GDM1 (cell line): Measurements from ENCODE around the gene ABCA1.
"Not testable (repeated sequence)": the region's sequence is repeated elsewhere in the genome, so short reads cannot be mapped to it uniquely, and the experiment has no call there.

Experiments
- DNase-seq: peaks from one replicate; lab custom pipeline; 2025; lab: John Stamatoyannopoulos, UW

ABCA1 gene

GRCh38 chr9:104950838-104951237 is 22.9 kb upstream of the ABCA1 start:
- DNase-seq = no peak

DNA sequence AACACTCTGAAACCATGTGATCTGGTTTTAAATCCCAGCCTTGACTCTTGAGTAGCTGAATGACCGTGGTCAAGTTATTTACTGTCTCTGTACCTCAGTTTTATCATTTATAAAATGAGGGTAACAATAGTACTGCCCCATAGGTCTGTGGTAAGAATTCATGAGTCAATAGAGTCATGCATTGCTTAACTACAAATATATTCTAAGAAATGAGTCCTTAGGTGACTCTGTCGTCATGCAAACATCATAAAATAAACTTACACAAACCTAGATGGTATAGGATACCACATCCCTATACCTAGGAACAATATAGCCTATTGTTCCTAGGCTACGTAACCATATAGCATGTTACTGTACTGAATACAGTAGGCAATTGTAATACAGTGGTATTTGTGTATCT is 20.3 kb upstream of the ABCA1 start:
- no peak for DNase-seq

DNA sequence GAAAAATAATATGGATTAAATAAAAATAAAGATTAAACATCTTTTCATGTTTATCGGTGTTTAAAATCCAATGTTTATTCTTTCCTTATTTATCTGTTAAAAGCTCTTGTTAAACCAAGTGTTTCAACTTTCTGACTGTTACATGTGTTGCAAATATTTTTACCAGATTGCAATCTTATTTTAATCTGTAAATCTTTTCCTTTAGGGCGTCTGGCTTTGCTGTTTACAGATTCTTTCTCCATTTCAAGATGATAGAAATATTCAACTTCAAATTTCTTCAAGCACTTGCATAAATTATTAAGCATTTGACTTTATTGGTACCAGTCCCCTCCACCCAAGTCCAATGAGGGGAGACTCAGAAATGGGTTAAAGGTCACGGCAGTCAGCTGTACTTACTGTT is 16.9 kb upstream of the ABCA1 start:
- DNase-seq = no peak

- DNase-seq = no peak
These were observed 16.4 kb upstream of the ABCA1 start for GRCh38 chr9:104944356-104944755.

DNA sequence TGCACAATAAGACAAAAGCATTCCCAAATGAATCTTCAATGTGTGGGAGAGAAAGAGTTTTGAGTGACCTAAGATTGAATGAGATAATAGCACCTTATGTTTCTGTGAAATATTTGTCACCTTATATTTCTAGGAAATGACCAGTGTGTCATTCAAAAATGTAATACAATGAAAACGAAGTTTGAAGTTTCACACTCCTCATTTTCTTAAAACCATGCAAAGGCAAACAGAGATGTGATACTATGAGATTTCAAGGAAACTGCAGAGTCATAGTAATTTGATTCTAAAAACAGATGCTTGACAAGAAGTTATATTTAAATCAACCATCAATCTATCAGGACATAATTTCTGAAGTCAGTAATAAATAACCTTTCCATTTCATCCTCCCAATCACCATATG is 13.6 kb upstream of the ABCA1 start:
- no peak for DNase-seq

DNA sequence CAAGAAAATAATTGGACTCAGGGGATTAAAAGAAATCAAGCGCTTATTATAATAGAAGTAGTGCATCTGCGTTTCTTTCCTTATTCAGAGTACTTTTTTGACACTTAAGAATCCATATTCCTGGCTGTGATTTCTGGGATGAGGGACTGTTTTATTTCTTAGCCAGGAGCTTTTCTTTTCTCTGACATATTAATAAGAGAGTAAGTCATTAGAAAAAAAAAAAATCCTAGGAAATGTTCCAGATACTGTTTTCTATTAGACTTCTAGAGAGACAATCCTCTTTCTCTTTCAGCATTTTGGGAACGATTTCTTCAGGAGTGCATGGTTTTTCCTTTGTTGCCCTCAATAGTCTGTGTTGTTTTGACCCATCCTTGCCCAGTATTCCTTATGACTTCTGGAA is 8.3 kb upstream of the ABCA1 start:
- no peak for DNase-seq

GRCh38 chr9:104935501-104935810 is 7.5 kb upstream of the ABCA1 start:
- not testable (repeated sequence) for DNase-seq

GRCh38 chr9:104934691-104935500 is 6.9 kb upstream of the ABCA1 start:
- DNase-seq = no peak

GRCh38 chr9:104933091-104933490 is 5.1 kb upstream of the ABCA1 start:
- not testable (repeated sequence) for DNase-seq

DNA sequence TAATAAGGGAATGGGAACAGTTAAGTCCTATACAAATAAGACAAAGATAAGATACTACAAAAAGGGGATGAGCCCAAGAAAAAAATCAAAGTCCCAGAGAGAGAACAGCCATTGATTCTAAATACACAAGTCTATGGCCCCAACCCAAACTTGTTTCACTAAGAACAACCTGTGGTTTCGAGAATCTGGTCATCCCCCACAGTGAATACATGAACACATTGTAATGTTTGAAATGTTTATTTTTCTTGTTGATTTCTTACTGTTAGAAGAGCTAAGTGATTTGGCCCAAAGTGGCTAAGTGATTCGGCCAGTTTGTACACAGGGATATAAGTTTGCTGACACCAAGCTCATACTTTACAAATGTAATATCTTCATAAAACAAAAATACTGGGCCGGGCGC is 3.3 kb upstream of the ABCA1 start:
- DNase-seq = no peak

DNA sequence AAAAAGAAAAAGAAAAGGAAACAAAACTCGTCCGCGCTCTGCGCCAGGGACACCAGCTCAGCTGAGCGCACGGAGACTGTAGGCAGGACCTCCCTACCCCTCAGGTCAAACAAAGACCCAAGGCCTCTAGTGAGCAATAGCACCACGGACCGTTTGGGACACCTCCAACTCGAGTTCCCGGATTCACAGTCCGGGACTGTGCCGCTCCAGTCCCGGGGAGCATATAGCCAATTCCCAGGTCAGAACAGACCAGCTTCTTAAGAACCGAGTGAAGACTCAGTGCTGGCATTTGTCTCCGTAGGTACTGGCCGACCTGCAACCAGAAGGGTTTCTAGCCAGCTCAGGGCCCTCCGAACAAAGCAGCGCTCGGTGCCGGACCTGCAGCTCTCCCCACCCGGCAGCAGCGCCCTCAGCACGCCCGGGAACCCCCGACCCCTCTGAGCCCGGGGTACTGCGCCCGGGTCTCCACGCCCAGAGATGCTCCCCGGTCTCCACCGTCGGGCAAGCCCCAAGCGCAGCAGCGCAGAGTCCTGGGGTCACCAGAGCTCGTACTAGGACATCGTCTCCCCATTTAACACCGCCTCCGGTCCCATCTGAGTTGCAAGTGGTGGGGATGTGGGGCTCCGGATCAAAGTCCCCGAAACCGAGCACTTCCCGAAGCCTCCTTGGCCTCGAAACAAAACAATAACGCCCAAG is 591 bp downstream of the ABCA1 start:
- DNase-seq = no peak

DNA sequence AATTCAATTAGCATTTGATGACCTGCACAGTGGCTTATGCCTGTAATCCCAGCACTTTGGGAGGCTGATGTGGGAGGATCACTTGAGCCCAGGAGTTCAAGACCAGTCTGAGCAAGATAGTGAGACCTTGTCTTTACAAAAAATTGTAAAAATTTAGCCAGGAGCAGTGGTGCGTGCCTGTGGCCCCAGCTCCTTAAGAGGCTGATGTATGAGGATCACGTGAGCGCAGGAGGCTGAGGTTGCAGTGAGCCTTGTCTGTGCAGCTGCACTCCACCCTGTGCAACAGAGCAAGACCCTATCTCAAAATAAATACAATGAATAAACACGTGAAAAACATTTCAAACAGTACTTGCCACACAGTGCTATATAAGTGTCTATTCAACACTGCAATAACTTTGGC is 4.2 kb downstream of the ABCA1 start:
- no peak for DNase-seq

DNA sequence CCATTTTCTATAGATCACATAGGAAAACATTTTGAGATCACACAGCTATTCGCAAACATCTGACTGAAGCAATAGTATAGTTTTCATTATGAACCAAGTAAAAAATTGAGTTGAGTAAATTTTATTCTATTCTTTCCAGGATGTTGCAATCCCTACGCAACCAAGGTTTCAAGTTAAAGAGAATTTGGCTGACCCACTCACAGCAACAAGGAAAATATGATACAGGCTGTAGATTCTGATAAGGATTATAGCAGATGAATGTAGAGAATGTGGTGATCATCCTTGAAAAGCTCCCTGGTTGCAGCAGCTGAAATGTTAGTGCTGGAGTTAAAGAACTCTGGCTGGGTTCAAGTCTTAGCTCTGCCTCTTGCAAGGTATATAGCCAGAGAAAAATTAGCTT is 4.7 kb downstream of the ABCA1 start:
- no peak for DNase-seq

GRCh38 chr9:104922748-104923147 is 5.2 kb downstream of the ABCA1 start:
- not testable (repeated sequence) for DNase-seq

- DNase-seq = no peak
These were observed 6.8 kb downstream of the ABCA1 start for GRCh38 chr9:104921067-104921741.

GRCh38 chr9:104915753-104916152 is 12.2 kb downstream of the ABCA1 start:
- no peak for DNase-seq

DNA sequence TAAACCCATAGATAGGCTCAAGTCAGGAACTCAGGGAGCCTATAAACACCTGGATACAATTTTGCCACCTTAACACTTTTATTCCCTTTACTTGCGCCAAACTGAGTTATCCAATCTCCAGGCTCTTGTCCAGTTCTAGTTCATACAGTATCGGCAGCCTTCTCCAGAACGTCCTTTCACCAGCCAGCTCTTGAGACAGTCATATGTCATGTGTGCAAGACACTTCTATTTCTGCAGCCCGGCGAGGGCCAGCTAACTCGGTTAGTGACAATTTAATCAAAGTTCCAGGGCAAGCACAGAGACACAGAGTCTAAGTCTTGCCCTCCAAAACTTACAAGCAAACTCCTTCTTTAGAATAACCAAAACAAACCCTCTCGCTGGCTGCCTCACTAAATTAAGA is 12.9 kb downstream of the ABCA1 start:
- DNase-seq = no peak

DNA sequence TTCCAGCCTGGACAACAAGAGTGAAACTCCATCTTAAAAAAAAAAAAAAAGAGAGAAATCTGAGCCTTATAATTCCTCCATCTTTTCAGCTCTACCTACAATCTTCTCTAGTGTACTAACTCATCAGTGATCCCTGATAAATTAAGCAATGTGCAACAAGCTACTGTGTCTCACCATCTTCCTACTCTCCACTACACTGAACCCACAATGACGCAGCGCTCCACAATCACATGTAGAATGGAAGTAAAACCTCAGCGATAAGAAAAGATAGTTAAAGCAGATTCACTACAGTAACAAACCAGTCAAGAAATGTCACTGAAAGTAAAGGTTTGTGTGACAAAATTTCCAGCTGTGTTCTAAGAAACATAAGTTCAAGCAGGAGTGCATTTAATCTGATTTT is 13.5 kb downstream of the ABCA1 start:
- DNase-seq = no peak

DNA sequence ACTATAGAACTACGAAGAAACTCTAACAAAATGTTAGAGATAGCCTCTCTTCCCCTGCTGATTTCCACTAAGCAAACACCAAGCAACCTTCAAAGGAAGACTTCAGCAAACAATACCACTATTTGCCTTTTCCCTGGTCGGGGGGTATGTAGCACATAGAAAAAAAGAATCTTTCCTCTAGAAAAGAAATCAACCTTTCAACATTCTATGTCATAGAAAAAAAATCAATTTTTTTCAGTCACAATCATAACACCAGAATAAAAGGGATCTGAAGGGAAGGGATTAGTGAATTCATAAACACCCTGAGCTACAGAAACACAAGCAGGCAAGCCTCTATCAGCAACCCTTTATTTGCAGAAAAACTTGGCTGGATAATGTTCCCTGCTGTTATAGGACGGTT is 15.3 kb downstream of the ABCA1 start:
- no peak for DNase-seq

DNA sequence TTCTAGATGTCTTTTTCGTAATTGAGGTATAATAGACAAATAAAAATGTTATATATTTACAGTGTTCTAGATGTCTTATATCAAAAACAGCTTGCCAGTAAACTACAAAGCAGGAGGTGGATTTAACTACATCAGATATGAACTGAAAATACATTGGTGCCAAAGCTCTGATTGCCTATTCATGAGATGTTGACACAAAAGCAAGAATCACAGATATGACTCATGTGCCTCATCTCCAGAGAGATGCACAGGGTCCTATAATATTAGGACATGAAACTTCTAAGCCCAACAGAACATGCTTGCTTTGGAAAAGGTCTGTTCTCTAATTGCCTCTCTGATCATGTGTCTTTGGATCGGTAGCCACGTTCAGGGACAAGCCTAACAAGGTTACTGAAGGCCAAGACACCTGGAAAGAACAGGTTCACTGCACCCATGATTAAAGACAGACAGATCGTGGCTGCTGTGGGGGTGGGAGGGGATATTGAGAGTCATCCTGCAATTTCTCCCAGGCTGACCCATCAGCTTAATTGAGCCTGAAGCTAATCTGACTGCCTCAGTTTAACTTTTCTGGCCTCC is 16.8 kb downstream of the ABCA1 start:
- no peak for DNase-seq

- no peak for DNase-seq
These were observed 20.5 kb downstream of the ABCA1 start for GRCh38 chr9:104907278-104907951.
